ENCODE results near the gene CARD11. TPM values are rescaled to one million over a fixed set of nuclear protein-coding genes. Genes with fewer than 3 reads are reported as not detected.

Gene CARD11
- total and polyA plus RNA-seq, 2 of the 13 experiments (the other 11 are each of a cell fraction or from before 2014, with no cell fraction given): 0.04 TPM; not detected in 1

GRCh38 chr7:2928613-2929311 lies 114.9 kb downstream of the CARD11 start:
- DNase-seq (ENCODE audit: low spot score): no peak
- intact Hi-C loops (cut with micrococcal nuclease; ENCODE audit: unreplicated experiment): no loop called here
- POLR2A ChIA-PET: no interaction called here

More at GRCh38 chr7:2928613-2929311, 114.9 kb downstream of the CARD11 start:
- no peak for FAIRE-seq
- BruUV-seq (replicated peaks): no TSS peak
- Histone ChIP-seq H3K4me3 (replicated peaks in 1 of 3; ENCODE audit: insufficient read depth in 1 of 3, low read depth in 2 of 3, low read length in 3 of 3) (no peak overlapping the region), H3K9me3 (ENCODE audit: low read length) (no peaks in the 10 kb centered on the region), H3K9ac (ENCODE audit: insufficient read depth, low read depth, low read length) (no peak overlapping the region), H4K20me1 (ENCODE audit: insufficient read depth, low read length) (no peaks in the 10 kb centered on the region), H3K79me2 (ENCODE audit: insufficient read depth, low read length) (no peaks in the 10 kb centered on the region), H3K27me3 (ENCODE audit: control insufficient read depth in 1 of 2, insufficient read depth in 2 of 2, low read length in 2 of 2) (peaks cover 5 to 46% of the 10 kb centered on the region in 2 experiments; a peak in 4 of 5 replicates), H2AFZ (ENCODE audit: low read length) (no peak overlapping the region), H3K4me1 (ENCODE audit: insufficient read depth, low read length) (no peaks in the 10 kb centered on the region; the same call in 1 of the 2 replicates), H3K4me2 (ENCODE audit: low read depth, low read length) (no peak overlapping the region), H3K36me3 (replicated peaks in 1 of 2; ENCODE audit: control insufficient read depth in 1 of 2, insufficient read depth in 2 of 2, low read length in 2 of 2) (no peaks in the 10 kb centered on the region), H3K27ac (ENCODE audit: extremely low read length, insufficient read depth, low read length) (no peak overlapping the region)
- ATAC-seq: no peak
- no peak for TF ChIP-seq ZNF432 (CRISPR knock-in tag; IDR thresholded peaks at IDR 0.05; ENCODE audit: borderline replicate concordance)
- TF ChIP-seq ZNF383 (CRISPR knock-in tag; IDR thresholded peaks at IDR 0.05; ENCODE audit: borderline replicate concordance): no peak
- no peak for TF ChIP-seq ZNF792 (CRISPR knock-in tag; IDR thresholded peaks at IDR 0.05)
- TF ChIP-seq ZNF7 (CRISPR knock-in tag; IDR thresholded peaks at IDR 0.05): no peak
- TF ChIP-seq, protein P1, sequence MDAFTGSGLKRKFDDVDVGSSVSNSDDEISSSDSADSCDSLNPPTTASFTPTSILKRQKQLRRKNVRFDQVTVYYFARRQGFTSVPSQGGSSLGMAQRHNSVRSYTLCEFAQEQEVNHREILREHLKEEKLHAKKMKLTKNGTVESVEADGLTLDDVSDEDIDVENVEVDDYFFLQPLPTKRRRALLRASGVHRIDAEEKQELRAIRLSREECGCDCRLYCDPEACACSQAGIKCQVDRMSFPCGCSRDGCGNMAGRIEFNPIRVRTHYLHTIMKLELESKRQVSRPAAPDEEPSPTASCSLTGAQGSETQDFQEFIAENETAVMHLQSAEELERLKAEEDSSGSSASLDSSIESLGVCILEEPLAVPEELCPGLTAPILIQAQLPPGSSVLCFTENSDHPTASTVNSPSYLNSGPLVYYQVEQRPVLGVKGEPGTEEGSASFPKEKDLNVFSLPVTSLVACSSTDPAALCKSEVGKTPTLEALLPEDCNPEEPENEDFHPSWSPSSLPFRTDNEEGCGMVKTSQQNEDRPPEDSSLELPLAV (CRISPR knock-in tag; conservative IDR thresholded peaks at IDR 0.05; ENCODE audit: low read depth): no peak
- TF ChIP-seq, protein P2, sequence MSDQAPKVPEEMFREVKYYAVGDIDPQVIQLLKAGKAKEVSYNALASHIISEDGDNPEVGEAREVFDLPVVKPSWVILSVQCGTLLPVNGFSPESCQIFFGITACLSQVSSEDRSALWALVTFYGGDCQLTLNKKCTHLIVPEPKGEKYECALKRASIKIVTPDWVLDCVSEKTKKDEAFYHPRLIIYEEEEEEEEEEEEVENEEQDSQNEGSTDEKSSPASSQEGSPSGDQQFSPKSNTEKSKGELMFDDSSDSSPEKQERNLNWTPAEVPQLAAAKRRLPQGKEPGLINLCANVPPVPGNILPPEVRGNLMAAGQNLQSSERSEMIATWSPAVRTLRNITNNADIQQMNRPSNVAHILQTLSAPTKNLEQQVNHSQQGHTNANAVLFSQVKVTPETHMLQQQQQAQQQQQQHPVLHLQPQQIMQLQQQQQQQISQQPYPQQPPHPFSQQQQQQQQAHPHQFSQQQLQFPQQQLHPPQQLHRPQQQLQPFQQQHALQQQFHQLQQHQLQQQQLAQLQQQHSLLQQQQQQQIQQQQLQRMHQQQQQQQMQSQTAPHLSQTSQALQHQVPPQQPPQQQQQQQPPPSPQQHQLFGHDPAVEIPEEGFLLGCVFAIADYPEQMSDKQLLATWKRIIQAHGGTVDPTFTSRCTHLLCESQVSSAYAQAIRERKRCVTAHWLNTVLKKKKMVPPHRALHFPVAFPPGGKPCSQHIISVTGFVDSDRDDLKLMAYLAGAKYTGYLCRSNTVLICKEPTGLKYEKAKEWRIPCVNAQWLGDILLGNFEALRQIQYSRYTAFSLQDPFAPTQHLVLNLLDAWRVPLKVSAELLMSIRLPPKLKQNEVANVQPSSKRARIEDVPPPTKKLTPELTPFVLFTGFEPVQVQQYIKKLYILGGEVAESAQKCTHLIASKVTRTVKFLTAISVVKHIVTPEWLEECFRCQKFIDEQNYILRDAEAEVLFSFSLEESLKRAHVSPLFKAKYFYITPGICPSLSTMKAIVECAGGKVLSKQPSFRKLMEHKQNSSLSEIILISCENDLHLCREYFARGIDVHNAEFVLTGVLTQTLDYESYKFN (CRISPR knock-in tag; conservative IDR thresholded peaks at IDR 0.05): no peak
- no peak for TF ChIP-seq HMGA1 (CRISPR knock-in tag; conservative IDR thresholded peaks at IDR 0.05)
- no peak for TF ChIP-seq NFIC (IDR thresholded peaks at IDR 0.05; ENCODE audit: low read length)
- no peak for TF ChIP-seq RAD21 (CRISPR knock-in tag; IDR thresholded peaks at IDR 0.05)
- no peak for TF ChIP-seq SRY (CRISPR knock-in tag; IDR thresholded peaks at IDR 0.05)
- TF ChIP-seq ZKSCAN1 (IDR thresholded peaks at IDR 0.05; ENCODE audit: low read length): no peak
- TF ChIP-seq DNMT3B (CRISPR knock-in tag; conservative IDR thresholded peaks at IDR 0.05): no peak
- in situ Hi-C loops (cut with HindIII; ENCODE audit: extremely low pct_ligation_motif_present, low pct_unique_long_range_greater_than_20kb): no loop called here
- CTCF ChIA-PET (ENCODE audit: low intra/inter-chr PET ratio, low total read pairs): no interaction called here
- WGBS (ENCODE audit: low lambda C conversion rate): no CpG with 5 or more reads among the region's 35 CpGs
